Subcutaneous abdominal adipose tissue (tissue), 5 donors: ENCODE data around the gene STK40.

Source experiments
- H3K27ac ChIP-seq: one replicate; pipeline ENCODE4 v1.7.0; 2013; ENCODE audit warnings: low read depth, mild to moderate bottlenecking, inconsistent platforms, low read length, moderate library complexity
- H3K27me3 ChIP-seq, 5 donors: one replicate each; pipeline ENCODE4 v1.7.0; 2013; ENCODE audit warnings: low read length in 5 of 5, inconsistent platforms in 1 of 5; ENCODE audit not compliant: control insufficient read depth in 5 of 5, insufficient read depth in 4 of 5
- H3K36me3 ChIP-seq, 5 donors: one replicate each; pipeline ENCODE4 v1.7.0; 2013; ENCODE audit warnings: low read length in 5 of 5; ENCODE audit not compliant: control insufficient read depth in 5 of 5, insufficient read depth in 5 of 5
- H3K4me1 ChIP-seq, 5 donors: one replicate each; pipeline ENCODE4 v1.7.0; 2013; ENCODE audit warnings: low read length in 5 of 5, mild to moderate bottlenecking in 3 of 5, moderate library complexity in 1 of 5; ENCODE audit not compliant: control insufficient read depth in 5 of 5, insufficient read depth in 5 of 5
- H3K4me3 ChIP-seq, 5 donors: one replicate each; pipeline ENCODE4 v1.7.0; 2013; ENCODE audit warnings: low read length in 5 of 5, low read depth in 1 of 5
- H3K9ac ChIP-seq, 5 donors: one replicate each; pipeline ENCODE4 v1.7.0; 2013; ENCODE audit warnings: low read length in 5 of 5, mild to moderate bottlenecking in 4 of 5, moderate library complexity in 3 of 5
- H3K9me3 ChIP-seq, 5 donors: one replicate each; pipeline ENCODE4 v1.7.0; 2013; ENCODE audit warnings: low read length in 5 of 5; ENCODE audit not compliant: control insufficient read depth in 5 of 5
- donor health status: healthy.
- donor health status: healthy.
- donor health status: healthy.
- donor health status: healthy.
- donor health status: healthy.

Gene STK40

DNA sequence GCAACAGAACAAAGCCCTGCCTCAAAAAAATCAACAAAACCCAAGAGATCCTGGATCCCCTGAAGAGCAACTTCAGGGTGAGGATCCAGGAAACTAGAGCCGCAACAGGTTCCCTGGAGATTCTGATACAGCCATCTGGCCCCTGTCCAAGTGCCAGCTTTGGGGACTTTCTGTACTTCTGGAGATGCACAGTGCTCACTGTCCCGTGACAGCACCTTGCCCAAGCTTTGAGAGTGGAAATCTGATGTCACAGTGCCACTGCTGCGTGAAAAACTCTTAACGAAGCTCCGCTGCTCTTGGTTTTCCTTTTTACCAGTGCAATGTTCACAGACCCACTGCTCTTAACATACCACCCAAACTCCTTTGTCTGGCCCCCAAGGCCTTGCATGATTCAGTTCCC, 26.3 kb downstream of the STK40 start:
- Histone ChIP-seq H3K4me3 (no peak overlapping the region), H3K9ac (no peak overlapping the region), H3K9me3 (no peaks in the 10 kb centered on the region), H3K27ac (no peak overlapping the region), H3K27me3 (no peaks in the 10 kb centered on the region), H3K4me1 (peaks cover 0 to 5% (median 0%) of the 10 kb centered on the region in 5 donors), H3K36me3 (peaks cover 2 to 76% (median 69%) of the 10 kb centered on the region in 5 donors)

DNA sequence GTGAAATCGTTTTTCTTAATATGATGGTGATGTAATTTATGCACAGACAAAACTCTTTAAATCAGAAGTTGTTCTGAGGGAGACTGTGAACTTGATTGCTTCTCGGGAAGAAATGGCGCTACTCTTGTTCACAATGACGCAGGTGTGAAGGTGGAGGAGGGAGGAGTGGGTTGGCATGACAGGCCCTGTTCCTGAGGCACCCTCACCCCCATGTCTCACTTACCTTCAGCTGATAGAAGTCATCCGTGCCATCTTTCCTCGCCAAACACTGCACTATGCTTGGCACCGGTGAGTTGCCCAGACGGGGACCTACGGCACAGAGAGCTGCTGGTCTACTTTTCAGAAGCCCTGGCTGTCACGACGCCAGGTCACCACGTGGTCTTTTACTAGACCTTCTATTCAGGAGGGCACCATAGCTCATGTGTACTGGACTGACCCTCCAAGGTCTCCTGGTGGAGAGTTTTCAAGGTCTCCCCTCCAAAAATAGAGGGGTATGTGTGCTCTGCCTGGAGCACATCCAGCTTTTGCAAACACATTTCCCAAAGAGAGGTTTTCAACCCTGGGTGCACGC, 27.1 kb downstream of the STK40 start:
- no peak overlapping the region for H3K27ac ChIP-seq
- H3K36me3 ChIP-seq: peaks cover 2 to 84% (median 76%) of the 10 kb centered on the region in 5 donors
- no peaks in the 10 kb centered on the region for H3K9me3 ChIP-seq
- H3K9ac ChIP-seq: no peak overlapping the region
- H3K4me1 ChIP-seq: peaks cover 0 to 5% (median 0%) of the 10 kb centered on the region in 5 donors
- no peak overlapping the region for H3K4me3 ChIP-seq
- H3K27me3 ChIP-seq: no peaks in the 10 kb centered on the region

DNA sequence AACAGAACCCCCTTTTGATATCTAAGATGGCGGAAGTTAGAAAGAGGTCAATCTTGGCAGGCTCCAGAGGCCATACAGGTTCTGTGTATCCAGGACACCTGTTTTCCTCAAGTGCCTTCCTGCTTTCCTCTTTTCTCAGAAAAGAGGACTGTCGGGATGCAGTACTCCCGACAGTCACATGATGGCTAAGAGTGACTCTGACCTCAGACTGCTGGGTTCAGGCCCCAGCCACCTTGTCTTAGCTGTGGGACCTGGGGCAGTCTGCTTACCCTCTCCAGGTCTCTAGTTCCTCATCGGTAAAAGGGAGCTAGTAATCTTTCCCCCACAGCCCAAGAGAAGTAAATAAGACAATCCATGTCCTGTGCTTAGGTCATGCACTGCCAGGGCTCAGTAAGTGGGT, 29.9 kb downstream of the STK40 start:
- H3K9ac ChIP-seq: no peak overlapping the region
- H3K36me3 ChIP-seq: peaks cover 0 to 86% (median 78%) of the 10 kb centered on the region in 5 donors
- H3K9me3 ChIP-seq: no peaks in the 10 kb centered on the region
- H3K27me3 ChIP-seq: no peaks in the 10 kb centered on the region
- peaks cover 3 to 25% (median 19%) of the 10 kb centered on the region in 5 donors for H3K4me1 ChIP-seq
- no peak overlapping the region for H3K27ac ChIP-seq
- no peak overlapping the region for H3K4me3 ChIP-seq

DNA sequence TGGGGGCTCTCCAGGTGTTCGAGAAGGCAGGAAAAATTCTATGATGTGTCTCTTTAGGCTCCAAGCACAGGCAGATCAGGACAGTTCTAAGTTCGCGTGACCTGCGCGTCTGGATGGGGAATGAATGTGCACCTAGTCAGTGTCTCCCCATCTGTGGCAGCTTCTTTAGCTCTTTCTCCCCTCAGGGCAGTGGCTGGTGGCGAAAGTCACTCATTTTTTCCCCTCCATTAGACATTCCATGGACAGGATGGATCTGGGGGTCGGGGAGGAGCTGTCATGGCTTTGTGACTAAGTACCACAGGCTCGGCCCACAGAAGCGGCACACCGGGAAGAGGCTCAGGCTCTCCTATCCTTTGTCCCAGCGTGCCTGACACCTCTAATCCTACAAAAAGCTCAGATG, 31.2 kb downstream of the STK40 start:
- Histone ChIP-seq H3K36me3 (peaks cover 0 to 81% (median 70%) of the 10 kb centered on the region in 5 donors), H3K4me1 (peaks cover 6 to 38% (median 32%) of the 10 kb centered on the region in 5 donors), H3K4me3 (no peak overlapping the region), H3K27me3 (no peaks in the 10 kb centered on the region), H3K9me3 (no peaks in the 10 kb centered on the region), H3K9ac (no peak overlapping the region), H3K27ac (no peak overlapping the region)

DNA sequence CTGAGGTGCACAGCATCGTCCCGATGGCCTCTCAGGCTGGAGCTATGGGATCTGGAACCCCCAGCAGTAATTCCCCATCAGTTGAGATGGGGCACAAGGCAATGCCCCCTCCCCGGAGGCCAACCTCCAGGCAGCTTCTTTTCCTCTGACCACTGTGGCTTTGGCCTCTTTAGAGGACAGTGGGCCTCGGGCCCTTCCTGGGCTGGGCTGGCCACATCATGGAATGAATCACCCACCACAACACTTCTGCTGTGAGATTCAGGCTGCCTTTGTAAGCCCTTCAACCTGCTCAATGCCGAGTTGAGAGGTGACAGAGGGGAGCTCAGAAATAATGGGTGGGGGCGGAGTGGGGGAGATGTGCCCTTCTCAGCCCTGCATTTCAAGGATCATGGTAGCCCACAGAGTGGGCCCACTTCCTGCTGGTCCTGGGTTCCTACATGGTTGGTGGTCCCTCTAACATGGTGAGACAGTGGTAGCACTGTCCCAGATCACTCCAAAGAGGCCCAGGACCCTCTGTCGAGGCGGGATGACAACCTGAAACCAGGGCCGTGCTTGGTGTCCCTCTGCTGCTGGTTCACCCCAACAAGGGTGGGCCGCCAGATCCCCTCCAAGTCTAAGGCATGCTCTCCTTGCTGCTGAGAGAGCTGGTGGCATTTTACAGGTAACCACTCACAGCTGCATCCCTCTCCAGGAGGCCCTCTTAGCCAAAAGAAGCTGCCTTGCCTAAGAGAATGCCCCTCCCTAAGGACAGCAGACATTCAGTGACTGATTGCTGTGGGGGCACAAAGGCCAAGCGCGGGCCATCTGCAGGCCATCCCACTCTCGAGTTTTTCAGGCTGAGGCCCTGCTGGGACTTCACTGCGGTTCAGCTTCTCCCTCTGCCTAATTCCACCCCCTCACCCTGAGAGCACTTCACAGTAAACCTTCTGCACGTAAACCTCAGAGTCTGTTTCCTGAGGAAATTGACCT, 32.5 kb downstream of the STK40 start:
- Histone ChIP-seq H3K9ac (peak overlapping the region in 1 of 5 donors; percentile 9), H3K4me1 (peaks cover 7 to 43% (median 36%) of the 10 kb centered on the region in 5 donors), H3K27ac (no peak overlapping the region), H3K36me3 (peaks cover 0 to 82% (median 68%) of the 10 kb centered on the region in 5 donors), H3K4me3 (no peak overlapping the region), H3K9me3 (no peaks in the 10 kb centered on the region), H3K27me3 (no peaks in the 10 kb centered on the region)

DNA sequence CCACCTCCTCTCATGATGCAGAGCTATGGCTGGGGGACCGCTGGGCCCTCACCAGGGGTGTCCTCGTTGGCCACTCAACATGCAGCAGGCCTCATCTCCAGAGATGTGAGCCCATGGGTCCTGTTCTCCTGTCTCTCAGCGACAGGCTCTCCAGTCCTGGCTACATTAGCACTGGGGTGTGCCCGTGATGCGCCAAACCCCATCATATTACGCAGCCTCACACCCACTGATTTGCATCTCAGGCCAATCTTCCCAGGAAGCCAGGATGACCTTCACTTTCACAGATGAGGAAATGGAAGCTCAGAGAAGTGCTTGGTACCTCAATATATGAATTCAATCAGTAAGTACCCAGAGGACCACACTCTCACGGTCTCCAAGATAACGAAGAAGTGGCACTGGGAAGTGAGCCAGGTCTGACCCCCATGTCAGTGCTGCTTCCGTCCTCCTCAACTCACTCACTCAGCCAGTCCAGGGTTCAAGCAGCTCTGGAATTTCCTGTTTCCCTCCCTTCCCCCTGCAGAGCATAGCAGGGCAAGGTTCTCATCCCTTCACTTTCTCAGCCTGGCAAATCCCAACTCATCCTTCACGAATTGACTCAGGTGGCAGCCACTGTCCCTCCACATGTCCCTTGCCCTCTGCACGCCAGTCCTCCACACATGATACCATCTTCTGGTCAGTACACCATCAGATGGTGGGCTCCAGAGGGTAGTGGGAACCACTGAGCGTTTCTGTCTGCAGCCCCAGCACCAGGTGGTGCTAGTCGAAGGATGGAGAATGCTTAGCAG, 33.4 kb downstream of the STK40 start:
- no peaks in the 10 kb centered on the region for H3K27me3 ChIP-seq
- H3K9ac ChIP-seq: peak overlapping the region in 1 of 5 donors; percentile 10
- peak overlapping the region; percentile 80 for H3K27ac ChIP-seq
- H3K36me3 ChIP-seq: peaks cover 0 to 80% (median 69%) of the 10 kb centered on the region in 5 donors
- no peaks in the 10 kb centered on the region for H3K9me3 ChIP-seq
- H3K4me1 ChIP-seq: peaks cover 7 to 43% (median 36%) of the 10 kb centered on the region in 5 donors
- H3K4me3 ChIP-seq: no peak overlapping the region

DNA sequence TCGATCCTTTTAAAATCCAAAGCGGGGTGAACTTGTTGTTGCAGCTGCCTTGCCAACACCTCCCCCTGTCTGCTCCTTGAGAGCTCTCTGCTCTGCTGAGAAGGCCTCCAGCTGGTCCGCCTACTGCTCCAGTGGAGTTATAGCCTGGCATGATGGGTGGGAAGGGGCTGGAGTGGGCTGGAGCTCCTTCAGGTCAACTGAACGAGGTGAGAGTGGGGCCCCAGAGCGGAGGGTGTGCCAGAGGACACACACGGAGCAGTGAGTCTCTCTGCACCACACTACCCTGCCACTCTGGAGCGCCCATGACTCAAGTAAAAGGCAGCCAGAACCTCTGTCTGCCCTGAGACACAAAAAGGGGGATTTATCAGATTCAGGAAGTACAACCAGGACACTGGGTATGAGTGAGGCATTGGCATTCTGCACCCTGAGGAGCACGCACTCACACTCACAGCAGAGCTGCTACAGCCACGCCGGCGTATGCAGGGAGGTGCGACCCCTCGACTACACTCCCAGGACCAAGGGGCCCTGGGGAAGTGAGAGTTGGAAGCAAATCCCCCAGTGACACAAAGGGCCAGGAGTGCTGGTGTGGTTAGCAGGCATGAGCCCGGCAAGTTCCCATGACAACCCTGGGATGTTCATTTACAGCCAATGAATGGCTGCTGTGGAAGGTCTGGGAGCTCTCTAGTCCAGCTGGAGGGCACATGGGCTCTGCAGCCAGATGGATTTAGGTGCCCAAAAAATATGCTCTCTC, 34.3 kb downstream of the STK40 start:
- no peaks in the 10 kb centered on the region for H3K27me3 ChIP-seq
- peak overlapping the region; percentile 80 for H3K27ac ChIP-seq
- H3K36me3 ChIP-seq: peaks cover 0 to 83% (median 70%) of the 10 kb centered on the region in 5 donors
- H3K9me3 ChIP-seq: no peaks in the 10 kb centered on the region
- no peak overlapping the region for H3K4me3 ChIP-seq
- peak overlapping the region in 2 of 5 donors; percentile 12 to 26 for H3K9ac ChIP-seq
- peaks cover 7 to 43% (median 36%) of the 10 kb centered on the region in 5 donors for H3K4me1 ChIP-seq

DNA sequence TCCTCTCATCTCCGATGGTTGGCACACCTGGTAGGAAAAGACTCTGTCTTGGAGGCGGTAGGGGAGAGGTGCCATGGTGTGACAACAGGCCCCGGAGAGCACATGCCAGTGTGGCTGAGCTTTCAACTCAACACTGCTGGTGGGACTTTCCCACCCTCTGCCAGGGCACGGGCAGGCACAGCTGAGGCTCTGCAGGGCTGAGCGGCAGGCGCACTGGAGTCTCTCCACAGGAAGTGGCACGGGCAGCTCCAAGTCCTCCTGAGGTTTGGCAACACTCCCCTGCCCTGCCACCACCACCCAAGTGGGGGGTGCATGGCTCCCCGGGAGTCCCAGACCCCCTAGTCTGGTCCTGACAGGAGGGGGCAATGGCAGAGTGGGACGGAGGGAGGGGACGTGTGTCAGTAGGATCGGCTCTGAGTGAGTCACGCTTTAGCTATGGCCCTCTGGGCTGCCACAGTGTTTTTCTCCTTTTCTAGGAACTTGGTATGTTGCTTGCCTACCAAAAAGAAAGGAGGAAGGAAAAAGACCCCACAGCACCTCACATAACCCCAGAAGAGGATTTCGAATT, 35.0 kb downstream of the STK40 start:
- Histone ChIP-seq H3K4me1 (peaks cover 7 to 43% (median 36%) of the 10 kb centered on the region in 5 donors), H3K4me3 (no peak overlapping the region), H3K36me3 (peaks cover 0 to 83% (median 71%) of the 10 kb centered on the region in 5 donors), H3K9me3 (no peaks in the 10 kb centered on the region), H3K9ac (peak overlapping the region in 4 of 5 donors; percentile 2 to 48 (median 12)), H3K27ac (peak overlapping the region; percentile 80), H3K27me3 (no peaks in the 10 kb centered on the region)

DNA sequence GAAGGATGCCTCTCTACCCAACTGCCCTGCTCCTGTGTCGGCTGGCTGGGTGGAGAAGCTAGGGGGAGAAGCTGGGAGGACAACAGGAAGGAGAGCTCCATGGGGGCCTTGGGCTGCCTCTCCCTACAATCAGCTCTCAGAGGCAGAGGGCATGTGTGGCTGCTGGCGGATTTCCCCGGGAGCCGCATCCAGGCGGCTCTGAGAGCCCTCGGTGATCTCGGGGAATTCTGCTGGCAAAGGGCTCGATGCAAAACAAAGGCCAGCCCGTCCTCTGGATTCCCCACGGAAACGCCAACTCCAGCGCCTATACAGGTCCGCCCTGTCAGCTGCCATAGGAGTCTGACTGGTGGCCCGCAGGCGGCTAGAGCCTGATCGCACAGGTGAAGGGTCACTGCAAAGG, 35.9 kb downstream of the STK40 start:
- H3K36me3 ChIP-seq: peaks cover 0 to 83% (median 73%) of the 10 kb centered on the region in 5 donors

More for the DNA sequence above, 35.9 kb downstream of the STK40 start:
- H3K4me3 ChIP-seq: no peak overlapping the region
- no peaks in the 10 kb centered on the region for H3K9me3 ChIP-seq
- H3K27me3 ChIP-seq: no peaks in the 10 kb centered on the region
- H3K9ac ChIP-seq: peak overlapping the region in 4 of 5 donors; percentile 2 to 55 (median 33)
- peak overlapping the region; percentile 80 for H3K27ac ChIP-seq
- H3K4me1 ChIP-seq: peaks cover 7 to 43% (median 36%) of the 10 kb centered on the region in 5 donors
